Measurements from ENCODE around the gene MLEC.

MLEC gene

GRCh38 chr12:120748242-120748641 lies 61.3 kb downstream of the MLEC start:
- no peak for DNase-seq

GRCh38 chr12:120749256-120749655 lies 62.3 kb downstream of the MLEC start:
- no peak for DNase-seq

- no peak for DNase-seq
These were observed 63.9 kb downstream of the MLEC start for GRCh38 chr12:120750806-120751205.

- peak in 1 of 3 donors; percentile 5 for DNase-seq
These were observed 64.4 kb downstream of the MLEC start for GRCh38 chr12:120751389-120751788.

Data from suppressor macrophage treated with lipopolysaccharide for 1 hour (primary cell).